HEK293 (cell line): ENCODE results near the gene HSH2D.

Experiments
- CTCF ChIA-PET: fragments of 350-600 bp; formaldehyde crosslinking; extraction: SDS; loops from one replicate; lab custom pipeline; 2021; ENCODE audit warnings: antibody characterized with exemption; lab: Yijun Ruan, JAX
- POLR2A ChIA-PET: fragments of 300-600 bp; formaldehyde crosslinking; extraction: SDS; loops from one replicate; lab custom pipeline; 2020; ENCODE audit warnings: antibody characterized with exemption, inconsistent platforms; lab: Yijun Ruan, JAX
- H3K27ac ChIP-seq: fragments of 200-500 bp; sonication (Bioruptor generic); 2 replicates; pipeline ENCODE4 v1.5.1; 2014; ENCODE audit warnings: low read depth, low read length, control low read depth, inconsistent platforms; ENCODE audit errors: extremely low read depth
- H3K36me3 ChIP-seq, 2 experiments: fragments of 200-500 bp in 1 of 2; sonication (Bioruptor generic) in 1 of 2; 1 replicate in 1 of 2; 2 replicates in 1 of 2; pipeline ENCODE4 v1.5.1; 2014 to 2017; ENCODE audit warnings: inconsistent platforms in 2 of 2, low read length in 2 of 2; ENCODE audit not compliant: control insufficient read depth in 2 of 2, insufficient read depth in 1 of 2
- H3K4me1 ChIP-seq: fragments of 200-500 bp; sonication (Bioruptor generic); 2 replicates; pipeline ENCODE4 v1.5.1; 2014; ENCODE audit warnings: mild to moderate bottlenecking, low read length, inconsistent platforms; ENCODE audit not compliant: control insufficient read depth, insufficient read depth
- H3K4me3 ChIP-seq: 2 replicates; pipeline ENCODE4 v1.5.1; 2011; ENCODE audit warnings: low read depth, mild to moderate bottlenecking, control low read depth, low read length, moderate library complexity
- H3K9me3 ChIP-seq: fragments of 200-500 bp; sonication (Bioruptor generic); 2 replicates; pipeline ENCODE4 v1.5.1; 2014; ENCODE audit warnings: low read depth, low read length, inconsistent platforms; ENCODE audit not compliant: control insufficient read depth, insufficient read depth
- GFI1B ChIP-seq: fragments of 450-650 bp; formaldehyde crosslinking; IDR thresholded peaks from 2 replicates; pipeline ENCODE4 v1.5.1; 2016; ENCODE audit warnings: missing biosample characterization, missing genetic modification characterization
- GLI2 ChIP-seq: fragments of 450-650 bp; formaldehyde crosslinking; IDR thresholded peaks from 2 replicates; pipeline ENCODE4; 2017; ENCODE audit warnings: missing biosample characterization, missing genetic modification characterization, low read depth, borderline replicate concordance
- HOXD13 ChIP-seq: sonication (generic); formaldehyde crosslinking; IDR thresholded peaks from 2 replicates; pipeline ENCODE4 v1.8.0; 2022; ENCODE audit warnings: missing genetic modification reagents, borderline replicate concordance
- OSR2 ChIP-seq: fragments of 450-650 bp; formaldehyde crosslinking; IDR thresholded peaks from 2 replicates; pipeline ENCODE4 v1.5.1; 2016; ENCODE audit warnings: missing biosample characterization, missing genetic modification characterization
- SALL2 ChIP-seq: fragments of 450-650 bp; formaldehyde crosslinking; IDR thresholded peaks from 2 replicates; pipeline ENCODE4 v1.5.0; 2017; ENCODE audit warnings: missing biosample characterization, mild to moderate bottlenecking, missing genetic modification characterization, borderline replicate concordance
- SETDB1 ChIP-seq: IDR thresholded peaks from one replicate; pipeline ENCODE4 v1.6.1; 2017; ENCODE audit warnings: mild to moderate bottlenecking, low read length, moderate library complexity, mixed read lengths; ENCODE audit not compliant: insufficient read length
- SP7 ChIP-seq: fragments of 450-650 bp; formaldehyde crosslinking; IDR thresholded peaks from 2 replicates; pipeline ENCODE4 v1.5.1; 2016; ENCODE audit warnings: missing biosample characterization, missing genetic modification characterization
- TCF7L2 ChIP-seq: IDR thresholded peaks from 2 replicates; pipeline ENCODE4 v1.6.1; 2011; ENCODE audit warnings: low read depth, mild to moderate bottlenecking, inconsistent platforms, low read length, moderate library complexity, borderline replicate concordance
- YY1 ChIP-seq: fragments of 450-650 bp; formaldehyde crosslinking; IDR thresholded peaks from 2 replicates; pipeline ENCODE4 v1.5.1; 2018; ENCODE audit warnings: missing biosample characterization, missing genetic modification characterization
- ZBTB1 ChIP-seq: fragments of 450-650 bp; formaldehyde crosslinking; IDR thresholded peaks from 2 replicates; pipeline ENCODE4 v1.5.1; 2016; ENCODE audit warnings: missing biosample characterization, missing genetic modification characterization
- ZBTB6 ChIP-seq: fragments of 450-650 bp; formaldehyde crosslinking; IDR thresholded peaks from 2 replicates; pipeline ENCODE4 v1.5.1; 2017; ENCODE audit warnings: missing biosample characterization, missing genetic modification characterization
- ZBTB8A ChIP-seq: fragments of 450-650 bp; formaldehyde crosslinking; IDR thresholded peaks from 2 replicates; pipeline ENCODE4 v1.5.1; 2016; ENCODE audit warnings: missing biosample characterization, missing genetic modification characterization
- ZFP41 ChIP-seq: fragments of 450-650 bp; formaldehyde crosslinking; IDR thresholded peaks from 2 replicates; pipeline ENCODE4 v1.5.1; 2016; ENCODE audit warnings: missing biosample characterization, missing genetic modification characterization, borderline replicate concordance
- ZIC2 ChIP-seq: fragments of 450-650 bp; formaldehyde crosslinking; IDR thresholded peaks from 2 replicates; pipeline ENCODE4 v1.5.1; 2016; ENCODE audit warnings: missing biosample characterization, missing genetic modification characterization
- ZNF121 ChIP-seq: fragments of 450-650 bp; formaldehyde crosslinking; IDR thresholded peaks from 2 replicates; pipeline ENCODE4 v1.5.1; 2016; ENCODE audit warnings: missing biosample characterization, missing genetic modification characterization
- ZNF157 ChIP-seq: fragments of 450-650 bp; formaldehyde crosslinking; IDR thresholded peaks from 2 replicates; pipeline ENCODE4 v1.5.1; 2016; ENCODE audit warnings: missing biosample characterization, missing genetic modification characterization
- ZNF274 ChIP-seq, 2 experiments: fragments of 200-500 bp in 1 of 2; fragments of 450-650 bp in 1 of 2; sonication (Bioruptor generic) in 1 of 2; formaldehyde crosslinking in 1 of 2; IDR thresholded peaks; 2 replicates each; pipeline versions ENCODE4 v1.5.1 to v1.6.1; 2014 to 2016; ENCODE audit warnings: borderline replicate concordance in 1 of 2, inconsistent platforms in 1 of 2, low read length in 1 of 2, missing biosample characterization in 1 of 2, missing genetic modification characterization in 1 of 2
- ZNF335 ChIP-seq: fragments of 450-650 bp; formaldehyde crosslinking; conservative IDR thresholded peaks from 2 replicates; pipeline ENCODE4 v1.5.1; 2016; ENCODE audit warnings: missing biosample characterization, missing genetic modification characterization
- ZNF426 ChIP-seq: fragments of 450-650 bp; formaldehyde crosslinking; IDR thresholded peaks from 2 replicates; pipeline ENCODE4 v1.5.1; 2017; ENCODE audit warnings: missing biosample characterization, missing genetic modification characterization, mild to moderate bottlenecking, inconsistent platforms, moderate library complexity
- ZNF513 ChIP-seq: fragments of 450-650 bp; IDR thresholded peaks from 2 replicates; pipeline ENCODE4 v1.5.1; 2018; ENCODE audit warnings: missing biosample characterization, missing genetic modification characterization
- ZNF549 ChIP-seq: fragments of 450-650 bp; IDR thresholded peaks from 2 replicates; pipeline ENCODE4 v1.5.1; 2018; ENCODE audit warnings: missing biosample characterization, missing genetic modification characterization, mild to moderate bottlenecking, inconsistent platforms, moderate library complexity
- ZNF692 ChIP-seq: fragments of 450-650 bp; formaldehyde crosslinking; IDR thresholded peaks from 2 replicates; pipeline ENCODE4 v1.5.1; 2016; ENCODE audit warnings: missing biosample characterization, missing genetic modification characterization
- ZNF777 ChIP-seq: fragments of 450-650 bp; formaldehyde crosslinking; IDR thresholded peaks from 2 replicates; pipeline ENCODE4 v1.5.1; 2017; ENCODE audit warnings: missing biosample characterization, missing genetic modification characterization, borderline replicate concordance
- ZNF792 ChIP-seq: fragments of 450-650 bp; formaldehyde crosslinking; IDR thresholded peaks from 2 replicates; pipeline ENCODE4 v1.5.1; 2016; ENCODE audit warnings: missing biosample characterization, missing genetic modification characterization
- ZSCAN5A ChIP-seq: fragments of 450-650 bp; formaldehyde crosslinking; IDR thresholded peaks from 2 replicates; pipeline ENCODE4 v1.5.1; 2016; ENCODE audit warnings: missing biosample characterization, missing genetic modification characterization

HSH2D gene

GRCh38 chr19:16100524-16100923 is 43.0 kb upstream of the HSH2D start:
- CTCF ChIA-PET, result interaction anchor here (1.0 kb wide), 1 partner anchor 38 kb away, joined by 4 read pairs; no protein-coding TSS in a partner anchor
- peaks cover 38 to 75% of the 10 kb centered on the region in 2 experiments for H3K36me3 ChIP-seq
- POLR2A ChIA-PET, result no interaction called here

GRCh38 chr19:16104722-16105121 is 38.8 kb upstream of the HSH2D start:
- Histone ChIP-seq H3K4me3 (no peak overlapping the region), H3K9me3 (no peaks in the 10 kb centered on the region), H3K36me3 (peaks cover 16 to 40% of the 10 kb centered on the region in 2 experiments), H3K27ac (no peak overlapping the region), H3K4me1 (no peaks in the 10 kb centered on the region)
- ChIA-PET POLR2A (interaction anchor here (0.7 kb wide), 1 partner anchor 157 kb away, joined by 3 read pairs; no protein-coding TSS in a partner anchor), CTCF (interaction anchor here (0.6 kb wide), 2 partner anchors 23 to 54 kb away, joined by 3 read pairs; no protein-coding TSS in a partner anchor)
- TF ChIP-seq ZNF426 (tag by site-specific recombination), result no peak
- TF ChIP-seq HOXD13 (CRISPR knock-in tag), result no peak
- TF ChIP-seq ZNF335 (tag by site-specific recombination), result no peak
- no peak for TF ChIP-seq YY1 (tag by site-specific recombination)
- no peak for TF ChIP-seq ZNF157 (tag by site-specific recombination)
- no peak for TF ChIP-seq TCF7L2
- no peak for TF ChIP-seq SETDB1
- TF ChIP-seq ZFP41 (tag by site-specific recombination), result no peak
- TF ChIP-seq SP7 (tag by site-specific recombination), result no peak
- no peak for TF ChIP-seq ZNF513 (tag by site-specific recombination)
- TF ChIP-seq ZBTB8A (tag by site-specific recombination), result no peak
- no peak for TF ChIP-seq ZBTB6 (tag by site-specific recombination)
- no peak for TF ChIP-seq GLI2 (tag by site-specific recombination)
- no peak for TF ChIP-seq ZNF549 (tag by site-specific recombination)
- TF ChIP-seq ZNF692 (tag by site-specific recombination), result no peak

More at GRCh38 chr19:16100524-16100923, 43.0 kb upstream of the HSH2D start:
- Histone ChIP-seq H3K4me1 (no peaks in the 10 kb centered on the region), H3K4me3 (no peak overlapping the region), H3K9me3 (no peaks in the 10 kb centered on the region), H3K27ac (no peak overlapping the region)
- TF ChIP-seq ZNF792 (tag by site-specific recombination) (no peak), ZNF274 (IDR thresholded peaks at IDR 0.05; ENCODE audit: low read length) (no peak), ZNF274 (tag by site-specific recombination; IDR thresholded peaks at IDR 0.05; ENCODE audit: borderline replicate concordance) (no peak), ZBTB1 (tag by site-specific recombination) (no peak), ZNF121 (tag by site-specific recombination) (no peak), GFI1B (tag by site-specific recombination) (no peak), ZIC2 (tag by site-specific recombination) (no peak), ZNF777 (tag by site-specific recombination) (no peak), OSR2 (tag by site-specific recombination) (no peak), ZSCAN5A (tag by site-specific recombination) (no peak), SALL2 (tag by site-specific recombination) (no peak)
